ENCODE measurements around the gene SPECC1.

Gene SPECC1

DNA sequence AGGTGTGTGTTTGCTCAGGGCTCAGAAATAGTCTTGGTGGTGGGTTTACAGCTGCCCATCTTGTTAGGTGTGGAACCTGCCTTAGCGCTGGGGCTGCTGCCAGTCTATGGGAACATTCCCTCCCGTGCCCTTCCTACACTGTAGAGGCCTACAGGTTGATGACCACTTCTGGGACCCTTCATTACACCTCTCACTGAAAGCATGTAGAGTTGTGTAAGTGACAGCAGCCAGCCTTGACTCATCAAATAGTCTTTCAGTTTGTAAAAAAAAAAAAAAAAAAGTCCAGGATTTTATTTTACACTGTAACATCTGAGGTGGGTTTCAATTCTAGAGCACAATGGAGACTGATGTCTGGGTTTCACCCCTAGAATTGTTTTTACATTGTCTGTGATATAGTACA, 193.9 kb downstream of the SPECC1 start:
- TF ChIP-seq GATA3 (IDR thresholded peaks at IDR 0.05; ENCODE audit: low read depth, low read length) = no peak
- no peak for TF ChIP-seq GATA2 (IDR thresholded peaks at IDR 0.05; ENCODE audit: low read depth, low read length)

DNA sequence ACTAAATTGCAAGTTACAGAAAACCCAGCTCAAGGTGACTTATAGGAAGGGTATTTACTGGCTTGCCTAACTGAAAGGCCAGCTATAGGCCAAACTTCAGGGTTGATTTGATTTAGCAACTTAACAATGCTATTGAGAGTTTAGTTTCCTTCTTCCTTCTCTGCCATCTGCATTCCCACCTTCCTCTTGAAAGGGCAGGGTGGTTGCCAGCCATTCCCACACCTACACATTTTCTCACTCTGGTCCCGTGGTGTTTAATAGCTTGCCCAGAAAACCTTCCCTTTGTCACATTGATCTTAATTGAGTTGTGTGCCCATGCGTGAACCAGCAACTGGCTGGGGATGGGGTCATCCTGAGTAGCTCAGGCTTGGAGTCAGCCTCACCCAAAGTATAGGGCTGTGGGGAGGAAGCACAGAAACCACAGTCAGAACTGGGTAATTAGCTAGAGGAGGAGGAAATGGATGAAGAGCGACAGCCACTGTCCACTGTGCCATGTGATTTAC, 194.7 kb downstream of the SPECC1 start:
- no peak for TF ChIP-seq GATA2 (IDR thresholded peaks at IDR 0.05; ENCODE audit: low read depth, low read length)
- no peak for TF ChIP-seq GATA3 (IDR thresholded peaks at IDR 0.05; ENCODE audit: low read depth, low read length)

DNA sequence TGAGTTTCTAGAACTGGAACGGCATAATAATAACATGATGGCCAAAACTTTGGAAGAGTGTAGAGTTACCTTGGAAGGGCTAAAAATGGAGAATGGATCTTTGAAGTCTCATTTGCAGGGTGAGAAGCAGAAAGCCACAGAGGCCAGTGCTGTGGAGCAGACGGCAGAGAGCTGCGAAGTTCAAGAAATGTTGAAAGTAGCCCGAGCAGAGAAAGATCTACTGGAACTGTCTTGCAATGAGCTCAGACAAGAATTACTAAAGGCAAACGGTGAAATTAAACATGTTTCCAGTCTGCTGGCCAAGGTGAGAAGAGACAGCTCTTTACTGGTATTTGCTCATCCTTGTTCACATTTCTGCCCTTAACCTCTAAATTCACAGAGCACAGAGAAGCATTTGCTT, 196.4 kb downstream of the SPECC1 start:
- TF ChIP-seq GATA3 (IDR thresholded peaks at IDR 0.05; ENCODE audit: low read depth, low read length) (no peak), GATA2 (IDR thresholded peaks at IDR 0.05; ENCODE audit: low read depth, low read length) (no peak)

DNA sequence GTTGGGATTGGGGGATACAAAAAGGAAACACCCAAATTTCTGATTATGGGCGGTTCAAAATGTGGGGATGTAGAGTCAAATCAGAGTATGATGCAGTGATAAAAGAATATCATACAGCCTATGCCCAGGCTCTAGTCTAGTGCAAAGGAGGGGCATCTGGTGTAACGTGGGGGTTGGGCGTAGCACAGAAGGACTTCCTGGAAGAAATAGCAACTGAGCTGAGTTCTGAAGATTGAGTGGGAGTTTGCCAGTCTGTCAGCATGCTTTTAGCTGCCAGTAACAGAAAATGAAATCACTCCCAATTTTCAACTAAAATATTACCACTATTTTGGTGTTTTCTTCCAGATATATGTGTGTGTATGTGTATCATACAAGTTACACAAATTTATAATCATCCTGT, 196.9 kb downstream of the SPECC1 start:
- TF ChIP-seq GATA2 (IDR thresholded peaks at IDR 0.05; ENCODE audit: low read depth, low read length) = no peak
- no peak for TF ChIP-seq GATA3 (IDR thresholded peaks at IDR 0.05; ENCODE audit: low read depth, low read length)

DNA sequence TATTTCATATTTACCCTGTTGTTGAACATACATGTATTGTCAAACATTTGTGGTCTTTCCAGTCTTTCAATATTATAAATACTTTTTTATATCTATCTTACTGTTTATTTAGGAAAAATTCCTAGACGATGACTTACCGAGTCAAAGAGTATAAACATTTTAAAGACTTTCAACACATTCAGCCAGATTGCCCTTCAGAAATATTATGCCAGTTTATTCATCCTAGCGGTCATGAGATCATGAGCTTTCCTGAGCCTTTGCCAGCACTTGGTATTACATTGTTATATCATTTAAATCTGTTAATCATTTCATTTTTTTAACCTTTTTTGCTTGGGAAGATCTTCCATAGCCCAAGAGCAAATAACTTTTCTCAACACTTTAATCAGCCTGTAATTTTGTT, 197.4 kb downstream of the SPECC1 start:
- TF ChIP-seq GATA2 (IDR thresholded peaks at IDR 0.05; ENCODE audit: low read depth, low read length) (no peak), GATA3 (IDR thresholded peaks at IDR 0.05; ENCODE audit: low read depth, low read length) (no peak)

DNA sequence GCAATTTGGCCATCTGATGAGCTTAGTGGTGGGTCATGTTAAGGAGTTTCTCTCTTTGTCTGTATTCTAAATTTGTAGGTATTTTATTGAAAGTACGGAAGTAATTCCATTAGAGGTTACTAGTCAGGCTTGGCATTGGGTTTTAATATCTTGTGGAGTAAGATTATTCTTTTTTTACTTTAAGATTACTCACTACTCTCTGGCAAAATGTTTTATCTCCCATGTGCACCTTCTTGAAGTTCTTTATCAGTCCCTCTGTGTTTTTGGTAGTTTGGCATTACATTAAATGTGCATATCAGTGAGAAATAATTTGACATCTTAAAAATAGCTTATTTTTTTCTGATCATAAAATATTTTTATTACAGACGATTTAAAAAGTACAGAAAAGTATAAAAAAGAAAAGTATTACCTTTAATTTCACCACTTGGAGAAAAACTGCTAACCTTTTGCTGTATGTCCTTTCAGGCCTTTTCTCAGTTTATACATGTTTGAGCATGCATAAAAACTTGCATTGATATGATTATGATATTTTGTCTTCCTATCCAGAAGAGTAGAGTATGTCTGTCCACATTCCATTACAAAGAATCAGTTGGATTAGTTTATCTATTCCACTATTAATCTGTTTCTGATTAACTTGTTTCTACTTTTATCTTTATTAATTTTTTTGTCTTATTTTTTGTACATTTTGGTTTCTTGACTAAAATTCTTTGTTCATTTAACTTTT, 198.3 kb downstream of the SPECC1 start:
- no peak for TF ChIP-seq GATA3 (IDR thresholded peaks at IDR 0.05; ENCODE audit: low read depth, low read length)
- TF ChIP-seq GATA2 (IDR thresholded peaks at IDR 0.05; ENCODE audit: low read depth, low read length) = no peak

DNA sequence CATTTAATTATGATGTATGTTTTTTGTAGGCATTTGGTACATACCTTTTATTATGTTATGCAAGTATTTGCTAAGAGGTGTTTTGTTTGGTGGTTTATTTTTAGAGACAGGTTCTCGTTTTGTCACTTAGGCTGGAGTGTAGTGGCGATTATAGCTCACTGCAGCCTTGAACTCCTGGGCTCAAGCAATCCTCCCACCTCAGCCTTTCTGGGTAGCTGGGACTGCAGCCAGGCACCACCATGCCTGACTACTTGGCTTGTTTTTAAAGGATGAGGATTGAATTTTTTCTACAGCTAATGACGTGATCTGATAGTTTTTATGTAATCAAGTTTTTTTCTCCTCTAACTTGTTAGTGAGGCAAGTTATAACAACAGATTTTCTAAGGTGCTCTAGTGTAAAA, 199.6 kb downstream of the SPECC1 start:
- TF ChIP-seq GATA3 (IDR thresholded peaks at IDR 0.05; ENCODE audit: low read depth, low read length) (no peak), GATA2 (IDR thresholded peaks at IDR 0.05; ENCODE audit: low read depth, low read length) (no peak)

DNA sequence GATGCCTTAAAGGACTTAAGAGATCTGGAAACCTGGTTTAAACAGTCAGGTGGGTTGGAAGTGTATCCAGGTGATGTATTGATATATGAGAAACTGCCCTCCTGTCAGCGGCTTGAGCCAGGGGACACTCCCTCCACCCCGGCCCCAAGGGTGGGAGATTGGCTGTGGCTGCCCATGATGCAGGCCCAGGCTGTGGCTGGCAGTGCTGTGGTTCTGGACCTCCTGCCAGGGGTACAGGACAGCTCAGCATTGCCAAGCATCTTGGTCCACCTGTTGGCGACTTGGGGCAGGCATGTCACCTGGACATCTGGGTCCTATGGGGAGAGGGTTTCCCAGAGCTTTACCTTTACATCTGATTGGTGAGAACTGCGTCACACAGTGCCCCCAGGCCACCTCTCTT, 201.0 kb downstream of the SPECC1 start:
- TF ChIP-seq GATA2 (IDR thresholded peaks at IDR 0.05; ENCODE audit: low read depth, low read length) (no peak), GATA3 (IDR thresholded peaks at IDR 0.05; ENCODE audit: low read depth, low read length) (no peak)

DNA sequence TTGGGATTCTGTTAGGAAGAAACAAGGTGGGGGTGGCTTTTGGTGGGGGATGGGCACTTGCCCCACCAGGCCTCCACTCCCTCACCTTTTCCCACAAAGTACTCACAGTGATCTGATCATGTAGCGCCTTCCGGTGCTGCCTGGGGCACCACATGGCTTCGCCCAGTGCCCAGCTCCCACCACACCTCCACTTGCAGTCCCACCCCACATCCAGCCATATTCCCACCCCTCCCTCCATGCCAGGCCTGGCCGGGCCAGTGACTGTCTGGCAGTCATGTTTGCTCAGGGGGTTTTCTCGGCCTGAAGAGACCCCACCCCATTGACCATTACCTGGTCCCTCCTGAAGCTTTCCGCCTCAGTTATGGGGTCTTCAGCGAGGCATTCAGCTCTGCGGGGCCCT, 201.5 kb downstream of the SPECC1 start:
- TF ChIP-seq GATA3 (IDR thresholded peaks at IDR 0.05; ENCODE audit: low read depth, low read length) = no peak
- TF ChIP-seq GATA2 (IDR thresholded peaks at IDR 0.05; ENCODE audit: low read depth, low read length) = no peak

DNA sequence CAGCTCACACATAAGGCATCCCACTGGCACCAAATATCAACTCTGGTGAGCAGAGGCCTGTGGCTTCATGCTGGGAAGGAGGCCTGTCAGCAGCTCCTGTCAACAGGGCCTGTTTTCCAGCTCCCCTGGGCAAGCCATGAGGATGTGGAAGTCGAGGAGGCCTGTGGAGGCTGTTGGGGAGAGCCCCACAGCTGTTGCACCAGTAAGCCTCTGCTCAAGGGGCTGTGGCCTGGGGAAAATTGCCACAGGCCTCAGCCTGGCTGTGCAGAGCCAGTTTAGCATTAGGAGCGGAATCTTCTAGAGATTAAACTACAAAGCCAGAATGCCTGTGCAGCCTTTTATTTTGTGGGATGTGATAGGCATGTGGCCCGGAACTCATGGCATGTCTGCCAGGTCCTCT, 202.1 kb downstream of the SPECC1 start:
- TF ChIP-seq GATA2 (IDR thresholded peaks at IDR 0.05; ENCODE audit: low read depth, low read length) = no peak
- TF ChIP-seq GATA3 (IDR thresholded peaks at IDR 0.05; ENCODE audit: low read depth, low read length) = no peak

DNA sequence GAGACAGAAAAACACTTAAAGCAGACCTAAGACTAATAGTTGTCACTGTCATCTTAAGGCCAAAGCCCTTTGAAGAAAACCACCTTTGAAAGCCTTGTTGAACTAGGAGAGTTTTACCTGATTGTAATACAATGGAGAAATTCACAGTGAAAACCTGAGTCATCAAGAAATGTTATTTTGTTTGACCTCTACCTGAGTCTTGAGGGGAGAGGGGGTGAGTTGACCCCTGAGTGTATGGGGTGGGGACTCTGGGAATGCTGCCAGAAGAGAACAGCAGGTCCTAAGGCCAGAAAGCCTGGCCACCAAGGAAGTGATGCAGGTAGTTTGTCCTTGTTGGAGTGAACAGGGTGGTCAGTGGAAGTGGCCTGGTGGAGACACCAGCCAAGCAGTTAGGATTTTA, 204.3 kb downstream of the SPECC1 start:
- TF ChIP-seq GATA2 (IDR thresholded peaks at IDR 0.05; ENCODE audit: low read depth, low read length) (no peak), GATA3 (IDR thresholded peaks at IDR 0.05; ENCODE audit: low read depth, low read length) (no peak)

DNA sequence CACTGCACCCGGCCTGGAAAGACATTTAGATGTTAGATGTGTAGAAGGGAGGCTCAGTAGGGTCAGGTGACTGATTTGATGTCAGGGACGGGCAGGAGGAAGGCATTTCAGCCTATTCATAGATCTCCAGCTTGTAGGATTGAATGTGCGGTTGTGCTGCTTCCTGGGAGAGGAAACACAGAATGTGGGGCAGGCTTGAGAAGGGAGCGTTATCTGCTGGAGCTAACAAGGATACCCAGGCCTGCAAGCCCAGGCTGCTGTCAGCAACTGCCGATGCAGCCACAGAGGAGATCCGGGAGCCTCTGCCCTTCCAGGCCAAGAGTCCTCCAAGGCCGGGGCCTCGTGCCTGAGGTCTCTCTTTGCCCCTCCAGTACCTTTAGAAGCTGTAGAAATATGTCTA, 205.6 kb downstream of the SPECC1 start:
- no peak for TF ChIP-seq GATA2 (IDR thresholded peaks at IDR 0.05; ENCODE audit: low read depth, low read length)
- no peak for TF ChIP-seq GATA3 (IDR thresholded peaks at IDR 0.05; ENCODE audit: low read depth, low read length)

DNA sequence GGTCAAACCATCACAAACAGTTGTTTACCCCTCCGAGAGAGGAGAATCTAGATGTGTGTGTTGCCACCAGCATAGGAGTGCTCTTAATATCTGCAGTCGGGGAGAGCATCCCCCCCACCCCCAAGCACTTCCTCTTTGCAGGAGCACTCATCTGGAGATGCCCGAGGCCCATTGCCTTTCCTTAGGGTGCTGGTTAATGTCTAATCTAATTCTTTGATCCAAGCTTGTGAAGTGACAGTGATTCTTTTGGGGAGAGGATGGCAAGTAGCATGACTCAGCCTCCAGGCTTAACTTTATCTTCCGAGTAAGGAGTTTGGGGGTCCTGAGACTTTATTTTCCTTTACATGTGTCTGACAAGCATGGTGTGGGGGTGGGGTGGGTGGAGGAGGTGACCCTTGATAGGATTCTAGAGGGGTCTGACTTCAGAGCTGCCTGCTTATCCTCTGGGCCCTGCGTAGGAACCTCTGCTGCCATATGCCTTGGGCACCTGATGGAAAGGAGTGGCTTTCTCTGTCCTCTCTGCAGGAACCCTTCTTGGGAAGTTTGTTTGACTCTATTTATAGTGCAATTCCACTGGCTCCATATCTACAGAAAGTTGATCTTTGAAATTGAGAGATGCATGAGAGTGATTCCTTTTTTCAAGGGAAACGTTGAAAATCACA, 207.1 kb downstream of the SPECC1 start:
- TF ChIP-seq GATA3 (IDR thresholded peaks at IDR 0.05; ENCODE audit: low read depth, low read length) (no peak), GATA2 (IDR thresholded peaks at IDR 0.05; ENCODE audit: low read depth, low read length) (no peak)

DNA sequence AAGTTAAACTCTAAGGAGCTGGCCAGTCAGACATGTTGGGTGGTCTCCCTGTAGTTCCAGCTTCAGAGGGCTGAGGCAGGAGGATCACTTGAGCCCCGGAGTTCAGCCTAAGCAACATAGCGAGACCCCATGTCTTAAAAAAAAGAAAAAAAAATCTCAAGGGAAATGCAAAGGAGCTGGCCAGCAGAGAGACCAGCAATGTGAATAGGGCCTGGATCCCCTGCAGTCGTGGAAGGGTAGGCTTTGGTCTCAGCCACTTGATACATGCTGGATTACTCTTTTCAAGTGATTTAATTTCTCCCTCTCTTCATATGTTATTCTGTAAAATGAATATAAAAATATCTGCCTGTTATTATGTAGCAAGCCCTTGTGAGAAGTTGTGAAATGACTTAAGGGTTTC, 207.7 kb downstream of the SPECC1 start:
- no peak for TF ChIP-seq GATA2 (IDR thresholded peaks at IDR 0.05; ENCODE audit: low read depth, low read length)
- no peak for TF ChIP-seq GATA3 (IDR thresholded peaks at IDR 0.05; ENCODE audit: low read depth, low read length)

DNA sequence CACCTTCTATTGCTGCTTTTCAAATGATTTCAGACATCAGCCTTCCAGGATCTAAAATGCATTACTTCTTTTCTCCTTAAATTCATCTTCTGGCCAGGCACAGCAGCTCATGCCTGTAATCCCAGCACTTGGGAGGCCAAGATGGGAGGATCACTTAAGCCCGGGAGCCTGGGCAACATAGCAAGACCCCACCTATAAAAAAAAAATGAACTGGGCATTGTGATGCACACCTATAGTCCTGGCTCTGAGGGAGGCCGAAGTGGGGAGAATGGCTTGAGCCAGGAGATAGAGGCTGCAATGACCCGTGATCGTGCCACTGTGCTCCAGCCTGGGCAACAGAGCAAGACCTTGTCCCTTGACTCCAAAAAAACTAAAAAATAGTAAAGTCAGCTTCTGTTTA, 208.5 kb downstream of the SPECC1 start:
- TF ChIP-seq GATA3 (IDR thresholded peaks at IDR 0.05; ENCODE audit: low read depth, low read length) = no peak
- TF ChIP-seq GATA2 (IDR thresholded peaks at IDR 0.05; ENCODE audit: low read depth, low read length) = no peak
